ENCODE data around the gene USP6.
"Not testable (repeated sequence)": the region's sequence is repeated elsewhere in the genome, so short reads cannot be mapped to it uniquely, and the experiment has no call there.

USP6 gene

DNA sequence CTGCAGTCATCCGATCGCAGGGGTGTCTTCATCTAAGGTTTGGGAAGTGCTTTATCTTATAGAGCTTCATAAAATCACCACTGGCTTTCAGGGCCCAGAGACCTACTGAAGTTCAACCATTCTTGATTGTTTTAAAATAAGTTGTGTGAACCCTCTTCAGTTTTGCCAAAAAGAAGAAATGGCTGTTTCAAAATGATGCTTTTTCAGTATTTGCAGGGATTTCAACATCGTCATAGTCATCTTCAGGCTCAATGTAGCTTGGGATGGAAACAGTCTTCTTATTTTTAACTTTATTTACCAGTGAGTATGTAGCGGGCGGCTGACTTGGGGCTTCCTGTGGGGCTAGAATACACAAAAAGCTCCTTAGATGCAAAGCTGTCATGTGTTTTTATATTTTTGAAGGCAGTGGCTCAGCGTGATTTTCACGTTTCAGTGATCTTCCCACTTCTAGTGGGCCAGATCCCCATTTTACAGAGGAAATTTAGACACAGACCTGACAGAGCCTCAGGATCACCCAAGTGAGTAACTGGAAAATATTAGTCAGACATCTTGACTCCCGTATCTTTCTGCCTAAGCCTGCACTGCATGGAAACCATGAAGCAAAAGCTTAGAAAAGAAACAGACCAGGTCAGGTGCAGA lies 94.9 kb downstream of the USP6 start:
- TF ChIP-seq CTCF (IDR thresholded peaks at IDR 0.05; ENCODE audit: insufficient read depth, low read depth, low read length, missing control alignments), result no peak
- no peak overlapping the region for H3K4me3 ChIP-seq (ENCODE audit: low read length)
- no peak for DNase-seq (ENCODE audit: low read depth)

DNA sequence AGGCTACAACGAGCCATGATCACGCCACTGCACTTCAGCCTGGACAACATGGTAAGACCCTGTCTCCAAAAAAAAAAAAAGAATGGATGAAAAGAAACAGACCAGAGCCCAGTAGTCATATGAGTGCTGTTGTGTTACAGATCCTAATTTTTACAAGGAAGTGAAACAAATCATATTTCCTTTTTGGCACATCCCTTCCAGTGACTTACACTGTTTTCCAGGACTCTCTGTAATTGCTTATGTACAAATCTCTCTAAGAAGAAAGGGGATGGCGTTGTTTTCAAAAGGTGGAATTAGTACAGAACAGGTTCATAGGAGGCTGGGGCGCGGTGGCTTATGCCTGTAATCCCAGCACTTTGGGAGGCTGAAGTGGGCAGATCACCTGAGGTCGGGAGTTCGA lies 95.6 kb downstream of the USP6 start:
- DNase-seq (ENCODE audit: low read depth), result no peak
- no peak overlapping the region for H3K4me3 ChIP-seq (ENCODE audit: low read length)
- TF ChIP-seq CTCF (IDR thresholded peaks at IDR 0.05; ENCODE audit: insufficient read depth, low read depth, low read length, missing control alignments), result no peak

DNA sequence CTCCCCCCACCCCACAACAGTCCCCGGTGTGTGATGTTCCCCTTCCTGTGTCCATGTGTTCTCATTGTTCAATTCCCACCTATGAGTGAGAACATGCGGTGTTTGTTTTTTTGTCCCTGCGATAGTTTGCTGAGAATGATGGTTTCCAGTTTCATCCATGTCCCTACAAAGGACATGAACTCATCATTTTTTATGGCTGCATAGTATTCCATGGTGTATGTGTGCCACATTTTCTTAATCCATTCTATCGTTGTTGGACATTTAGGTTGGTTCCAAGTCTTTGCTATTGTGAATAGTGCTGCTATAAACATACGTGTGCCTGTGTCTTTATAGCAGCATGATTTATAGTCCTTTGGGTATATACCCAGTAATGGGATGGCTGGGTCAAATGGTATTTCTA lies 101.7 kb downstream of the USP6 start:
- not testable (repeated sequence) for DNase-seq (ENCODE audit: low read depth)

GRCh38 chr17:5219536-5219935 lies 103.7 kb downstream of the USP6 start:
- H3K4me3 ChIP-seq (ENCODE audit: low read length), result no peak overlapping the region
- no peak for DNase-seq (ENCODE audit: low read depth)
- no peak for TF ChIP-seq CTCF (IDR thresholded peaks at IDR 0.05; ENCODE audit: insufficient read depth, low read depth, low read length, missing control alignments)

More for the DNA sequence above, 101.7 kb downstream of the USP6 start:
- not testable (repeated sequence) for H3K4me3 ChIP-seq (ENCODE audit: low read length)

- no peak for DNase-seq (ENCODE audit: low read depth)
- TF ChIP-seq CTCF (IDR thresholded peaks at IDR 0.05; ENCODE audit: insufficient read depth, low read depth, low read length, missing control alignments), result no peak
- H3K4me3 ChIP-seq (ENCODE audit: low read length), result no peak overlapping the region
Measured at GRCh38 chr17:5220074-5220473, 104.2 kb downstream of the USP6 start.

GRCh38 chr17:5221912-5222311 lies 106.1 kb downstream of the USP6 start:
- not testable (repeated sequence) for DNase-seq (ENCODE audit: low read depth); H3K4me3 ChIP-seq (ENCODE audit: low read length)

All from epithelial cell of esophagus (primary cell).